ENCODE data around the gene MMAB.

GRCh38 chr12:109510196-109510595 lies 63.1 kb downstream of the MMAB start:
- TF ChIP-seq MAX (IDR thresholded peaks at IDR 0.05): no peak
- TF ChIP-seq JUNB (IDR thresholded peaks at IDR 0.05): no peak
- no peak for TF ChIP-seq CHD2 (IDR thresholded peaks at IDR 0.05; ENCODE audit: low read length, partially characterized antibody)
- TF ChIP-seq CTCF (IDR thresholded peaks at IDR 0.05): no peak
- TF ChIP-seq RAD21 (conservative IDR thresholded peaks at IDR 0.05 in 1 of 2, IDR thresholded peaks at IDR 0.05 in 1 of 2): no peak
- no peak for TF ChIP-seq MYC (IDR thresholded peaks at IDR 0.05; ENCODE audit: borderline replicate concordance, low read length)
- no peak for TF ChIP-seq ESRRA (IDR thresholded peaks at IDR 0.05; ENCODE audit: borderline replicate concordance, low read length)
- TF ChIP-seq POLR2A (IDR thresholded peaks at IDR 0.05; ENCODE audit: low read length): no peak
